Stimulated activated CD4-positive, alpha-beta T cell treated with anti-CD3 and anti-CD28 coated beads, Interleukin-12 subunit alpha, Interleukin-12 subunit beta, amount 100 ng/mL, for 4 hours (primary cell): ENCODE measurements around the gene PROB1.
"Not testable (repeated sequence)": the region's sequence is repeated elsewhere in the genome, so short reads cannot be mapped to it uniquely, and the experiment has no call there.

Experiments
- DNase-seq: peaks from one replicate; pipeline ENCODE4 v3.0.0-alpha.2; 2020

The PROB1 gene

GRCh38 chr5:139378101-139378825 lies 16.6 kb downstream of the PROB1 start:
- DNase-seq: no peak

- DNase-seq: no peak
Observed at GRCh38 chr5:139377226-139377625, 17.7 kb downstream of the PROB1 start.

- no peak for DNase-seq
Observed at GRCh38 chr5:139376364-139376763, 18.5 kb downstream of the PROB1 start.

DNA sequence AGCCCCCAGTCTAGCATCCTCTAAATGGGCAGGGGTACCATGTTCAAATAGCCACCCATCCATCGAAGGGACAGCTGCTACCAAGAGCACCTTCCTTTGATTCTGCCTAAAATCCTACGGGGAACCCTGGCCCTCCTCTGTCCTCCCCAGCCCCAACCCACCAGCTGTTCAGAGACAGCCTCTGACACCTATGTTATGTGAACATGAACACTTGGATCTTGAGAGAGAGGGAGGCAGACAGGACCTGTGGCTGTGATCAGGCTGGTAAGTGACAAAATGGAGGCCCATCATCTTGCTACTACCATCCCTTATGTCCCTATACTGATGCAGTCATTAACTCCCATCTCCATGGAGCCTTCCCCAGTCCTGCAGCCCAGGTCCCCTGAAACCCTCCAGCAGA lies 20.0 kb downstream of the PROB1 start:
- no peak for DNase-seq

DNA sequence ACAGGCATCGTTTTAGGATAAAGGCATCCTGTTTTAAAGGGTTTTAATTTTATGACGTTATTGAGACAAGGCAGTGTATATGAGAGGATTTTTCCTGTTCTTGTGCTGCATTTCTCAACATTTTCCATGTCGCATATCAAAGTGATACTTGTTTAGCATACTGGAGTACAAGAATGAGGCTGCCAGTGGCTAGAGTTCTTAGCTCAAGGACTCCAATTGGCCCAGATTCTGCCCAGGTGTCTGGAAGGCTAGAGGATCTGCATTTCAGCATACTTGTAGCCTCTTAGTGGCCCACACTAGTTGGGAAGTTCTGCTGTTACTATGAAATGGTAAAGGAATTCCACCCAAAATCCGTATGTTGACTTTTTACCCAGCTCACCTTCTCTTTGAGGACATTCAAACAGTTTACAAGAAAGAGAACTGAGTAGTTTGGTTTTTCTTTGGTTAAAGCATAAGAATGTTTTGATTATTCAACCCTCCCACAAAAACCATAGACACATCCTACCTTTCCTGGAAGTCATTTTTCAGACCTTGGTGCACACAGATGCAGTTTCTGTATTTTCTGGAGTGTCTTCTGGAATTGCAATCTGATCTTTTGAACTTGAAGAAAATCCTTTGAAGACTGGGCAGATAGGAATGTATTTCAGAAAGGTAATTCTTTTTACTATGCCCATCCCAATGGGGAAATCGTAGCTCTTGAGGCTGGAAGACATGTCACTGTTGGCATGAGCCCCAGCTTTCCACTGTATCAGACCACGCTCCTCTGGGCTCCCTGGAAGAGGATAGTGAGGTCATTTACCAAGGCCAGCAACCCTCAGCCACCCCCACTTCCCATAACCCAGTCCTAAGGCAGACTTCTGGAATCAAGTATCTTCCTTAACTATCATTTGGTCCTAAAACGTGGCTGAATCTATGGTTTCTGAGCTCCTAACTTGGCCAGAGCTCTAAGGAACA lies 23.1 kb downstream of the PROB1 start:
- no peak for DNase-seq

DNA sequence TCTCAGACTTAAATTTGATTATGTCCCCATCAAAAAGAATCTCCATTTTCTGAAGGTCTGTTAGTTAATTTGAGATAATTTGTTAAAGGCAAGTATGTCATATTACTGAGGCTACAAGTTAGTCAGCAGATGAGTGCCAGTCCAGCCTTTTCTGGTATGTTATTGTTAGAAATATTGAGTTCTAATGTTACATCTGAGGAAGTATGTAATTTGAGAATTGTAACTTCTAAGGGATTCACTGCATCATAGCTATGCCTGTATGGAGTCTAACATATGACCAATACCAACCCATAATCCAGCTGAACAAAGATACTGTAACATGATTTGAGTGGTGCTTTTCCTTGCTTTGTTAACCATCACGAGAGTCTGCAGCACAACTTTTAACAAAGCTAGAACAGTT lies 25.7 kb downstream of the PROB1 start:
- no peak for DNase-seq

DNA sequence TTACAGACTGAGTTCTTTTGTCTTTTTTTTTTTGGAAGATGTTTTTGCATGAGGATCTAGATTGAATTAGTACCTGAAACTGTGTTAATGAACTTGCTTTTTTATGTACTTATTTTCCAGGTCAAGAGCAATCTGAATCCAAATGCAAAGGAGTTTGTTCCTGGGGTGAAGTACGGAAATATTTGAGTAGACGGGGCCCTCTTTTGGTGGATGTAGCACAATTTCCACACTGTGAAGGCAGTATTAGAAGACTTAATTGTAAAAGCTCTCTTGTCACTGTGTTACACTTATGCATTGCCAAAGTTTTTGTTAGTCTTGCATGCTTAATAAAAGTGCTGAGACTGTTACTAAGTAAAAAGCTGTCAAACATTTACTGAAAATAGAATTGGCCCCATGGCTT lies 26.3 kb downstream of the PROB1 start:
- no peak for DNase-seq

DNA sequence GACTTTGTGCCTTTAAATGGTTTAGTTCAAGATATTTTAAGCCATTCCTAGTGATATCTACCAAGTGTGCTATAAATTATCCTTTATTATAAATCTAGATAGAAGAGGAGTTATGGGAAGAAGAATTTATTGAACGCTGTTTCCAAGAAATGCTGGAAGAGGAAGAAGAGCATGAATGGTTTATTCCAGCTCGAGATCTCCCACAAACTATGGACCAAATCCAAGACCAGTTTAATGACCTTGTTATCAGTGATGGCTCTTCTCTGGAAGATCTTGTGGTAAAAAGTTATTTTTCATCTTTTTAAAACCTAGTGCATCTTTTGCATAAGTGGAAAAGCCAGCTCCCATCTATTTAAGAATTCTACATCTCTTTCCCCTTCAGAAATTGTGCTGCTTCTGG lies 30.4 kb downstream of the PROB1 start:
- no peak for DNase-seq

GRCh38 chr5:139363937-139364336 lies 31.0 kb downstream of the PROB1 start:
- DNase-seq: no peak

DNA sequence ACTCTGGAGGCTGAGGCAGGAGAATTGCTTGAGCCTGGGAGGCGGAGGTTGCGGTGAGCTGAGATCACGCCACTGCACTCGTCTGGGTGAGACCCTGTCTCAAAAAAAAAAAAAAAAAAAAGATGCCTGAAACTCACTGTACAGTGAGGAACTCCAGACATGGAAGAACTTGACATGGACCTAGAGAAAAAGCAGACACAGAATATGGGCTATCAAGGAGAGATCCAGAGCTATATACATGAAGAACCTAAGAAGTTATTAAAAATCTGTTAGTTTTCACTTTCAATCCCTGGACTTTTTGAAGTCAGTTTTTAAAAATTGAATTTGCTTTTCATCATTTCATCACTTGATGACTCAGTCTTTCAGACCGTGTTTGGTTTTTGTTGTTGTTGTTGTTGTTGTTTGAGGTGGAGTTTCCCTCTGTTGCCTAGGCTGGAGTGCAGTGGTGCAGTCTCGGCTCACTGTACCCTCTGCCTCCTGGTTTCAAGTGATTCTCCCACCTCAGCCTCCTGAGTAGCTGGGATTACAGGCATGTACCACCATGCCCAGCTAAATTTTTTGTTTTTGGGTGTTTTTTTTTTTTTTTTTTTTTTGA lies 33.0 kb downstream of the PROB1 start:
- DNase-seq: no peak

- no peak for DNase-seq
Observed at GRCh38 chr5:139360384-139360783, 34.5 kb downstream of the PROB1 start.

GRCh38 chr5:139358064-139358463 lies 36.8 kb downstream of the PROB1 start:
- no peak for DNase-seq

DNA sequence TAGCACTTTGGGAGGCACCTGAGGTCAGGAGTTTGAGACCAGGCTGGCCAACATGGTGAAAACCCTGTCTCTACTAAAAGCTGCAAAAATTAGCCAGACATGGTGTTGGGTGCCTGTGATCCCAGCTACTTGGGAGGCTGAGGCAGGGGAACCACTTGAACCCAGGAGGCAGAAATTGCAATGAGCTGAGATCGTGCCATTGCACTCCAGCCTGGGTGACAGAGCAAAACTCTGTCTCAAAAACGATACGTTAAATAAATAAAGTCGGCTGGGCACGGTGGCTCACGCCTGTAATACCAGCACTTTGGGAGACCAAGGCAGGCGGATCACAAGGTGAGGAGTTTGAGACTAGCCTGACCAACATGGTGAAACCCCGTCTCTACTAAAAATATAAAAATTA lies 39.0 kb downstream of the PROB1 start:
- DNase-seq: not testable (repeated sequence)

- no peak for DNase-seq
Observed at GRCh38 chr5:139354186-139354585, 40.7 kb downstream of the PROB1 start.

DNA sequence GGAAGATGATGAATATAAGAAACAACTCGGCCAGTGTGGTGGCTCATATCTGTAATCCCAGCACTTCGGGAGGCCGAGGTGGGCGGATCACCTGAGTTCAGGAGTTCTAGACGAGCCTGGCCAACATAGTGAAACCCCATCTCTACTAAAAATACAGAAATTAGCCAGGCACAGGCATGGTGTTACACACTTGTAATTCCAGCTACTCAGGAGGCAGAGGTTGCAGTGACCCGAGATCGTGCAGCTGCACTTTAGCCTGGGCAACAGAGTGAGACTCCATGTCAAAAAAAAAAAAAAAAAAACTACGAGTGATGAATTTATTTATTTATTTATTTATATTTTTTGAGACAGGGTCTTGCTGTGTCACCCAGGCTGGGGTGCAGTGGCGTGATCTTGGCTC lies 47.0 kb downstream of the PROB1 start:
- DNase-seq: not testable (repeated sequence)

DNA sequence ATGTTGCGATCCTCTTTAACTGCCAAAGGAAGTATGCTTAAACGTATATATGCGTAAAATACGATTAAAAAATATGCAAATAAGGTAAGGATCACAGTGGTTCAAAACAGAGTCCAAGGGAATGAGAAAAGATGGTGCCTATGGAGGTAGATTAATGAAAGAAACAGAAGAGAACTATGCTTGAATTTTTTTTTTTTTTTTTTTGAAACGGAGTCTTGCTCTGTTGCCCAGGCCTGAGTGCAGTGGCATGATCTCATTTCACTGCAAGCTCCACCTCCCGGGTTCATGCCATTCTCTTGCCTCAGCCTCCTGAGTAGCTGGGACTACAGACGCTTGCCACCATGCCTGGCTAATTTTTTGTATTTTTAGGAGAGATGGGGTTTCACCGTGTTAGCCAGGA lies 49.5 kb downstream of the PROB1 start:
- DNase-seq: not testable (repeated sequence)

- DNase-seq: no peak
Observed at GRCh38 chr5:139344177-139344576, 50.7 kb downstream of the PROB1 start.

DNA sequence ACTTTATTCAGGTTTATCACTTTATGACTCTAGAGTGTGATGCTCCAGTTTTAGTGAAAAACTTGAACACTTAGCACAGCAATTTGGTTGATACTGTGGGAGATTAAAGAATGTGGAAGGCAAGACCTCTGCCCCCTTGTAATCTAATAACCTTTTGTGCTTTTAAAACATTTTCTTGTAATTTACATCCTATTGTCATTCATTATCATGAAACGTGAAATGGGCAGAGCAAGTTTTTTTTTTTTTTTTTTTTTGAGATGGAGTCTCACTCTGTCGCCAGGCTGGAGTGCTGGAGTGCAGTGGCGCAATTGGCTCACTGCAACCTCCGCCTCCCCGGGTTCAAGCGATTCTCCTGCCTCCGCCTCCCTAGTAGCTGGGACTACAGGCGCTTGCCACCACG lies 51.4 kb downstream of the PROB1 start:
- no peak for DNase-seq

GRCh38 chr5:139342423-139342723 lies 52.5 kb downstream of the PROB1 start:
- DNase-seq: no peak

DNA sequence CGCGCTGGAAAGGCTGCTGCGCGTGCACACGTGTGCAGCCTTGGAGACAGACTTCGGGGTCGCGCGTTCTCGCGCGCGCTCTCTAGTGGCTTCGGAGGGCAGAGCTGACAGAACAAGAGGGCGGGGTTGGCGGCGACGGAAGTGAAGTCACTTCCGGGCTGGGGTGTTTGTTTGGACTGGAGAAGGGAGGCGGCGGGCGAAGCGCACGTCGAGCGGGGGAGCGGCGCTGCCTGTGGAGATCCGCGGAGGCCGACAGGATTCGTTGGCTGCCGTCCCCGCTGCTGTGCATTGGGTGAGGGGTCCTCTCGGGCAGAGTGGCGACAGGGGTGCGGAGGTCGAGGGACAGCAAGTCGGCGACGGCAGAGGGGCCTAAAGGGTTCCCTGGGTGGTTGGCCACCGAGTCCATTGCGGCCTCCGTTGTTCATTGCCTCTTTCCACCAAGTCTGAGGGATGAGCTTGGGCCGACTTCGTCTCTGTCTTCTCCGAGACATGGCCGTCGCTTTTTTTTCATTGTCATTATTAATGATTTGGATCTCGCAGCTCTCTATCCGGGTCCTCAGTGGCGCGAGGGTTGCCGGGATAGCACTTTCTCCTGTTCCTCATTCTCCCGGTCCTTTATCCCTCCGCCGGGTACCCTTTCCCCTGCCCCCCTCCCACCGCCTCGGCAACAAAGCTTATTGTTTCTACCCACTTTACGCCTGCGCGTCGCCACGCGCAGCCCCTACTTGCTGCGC lies 53.0 kb downstream of the PROB1 start, which contains the start of gene PAIP2:
Gene PAIP2 (plus strand): TSS at position 166 of the 734 bp plus-strand sequence. CDS start 21,931 bp downstream, outside the sequence.
- peak; percentile 94 for DNase-seq

GRCh38 chr5:139341187-139341688 lies 53.7 kb downstream of the PROB1 start:
- DNase-seq: no peak
